KOPT-K1 (cell line): Measurements from ENCODE around the gene GIMAP2.

ENCODE experiments used
- H3K27ac ChIP-seq: fragments of 200-600 bp; sonication (generic); 2 replicates; pipeline ENCODE4 v1.5.1; 2016; ENCODE audit warnings: antibody characterized with exemption, mild to moderate bottlenecking, low read depth, low read length; ENCODE audit not compliant: poor library complexity, severe bottlenecking
- H3K36me3 ChIP-seq: fragments of 200-600 bp; sonication (generic); 2 replicates; pipeline ENCODE4 v1.5.1; 2017; ENCODE audit warnings: antibody characterized with exemption, mild to moderate bottlenecking, low read length, moderate library complexity; ENCODE audit not compliant: insufficient read depth
- H3K9me3 ChIP-seq: fragments of 200-600 bp; sonication (generic); 2 replicates; pipeline ENCODE4 v1.5.1; 2017; ENCODE audit warnings: antibody characterized with exemption, low read length, mild to moderate bottlenecking; ENCODE audit not compliant: insufficient read depth, poor library complexity, severe bottlenecking

GIMAP2 gene

DNA sequence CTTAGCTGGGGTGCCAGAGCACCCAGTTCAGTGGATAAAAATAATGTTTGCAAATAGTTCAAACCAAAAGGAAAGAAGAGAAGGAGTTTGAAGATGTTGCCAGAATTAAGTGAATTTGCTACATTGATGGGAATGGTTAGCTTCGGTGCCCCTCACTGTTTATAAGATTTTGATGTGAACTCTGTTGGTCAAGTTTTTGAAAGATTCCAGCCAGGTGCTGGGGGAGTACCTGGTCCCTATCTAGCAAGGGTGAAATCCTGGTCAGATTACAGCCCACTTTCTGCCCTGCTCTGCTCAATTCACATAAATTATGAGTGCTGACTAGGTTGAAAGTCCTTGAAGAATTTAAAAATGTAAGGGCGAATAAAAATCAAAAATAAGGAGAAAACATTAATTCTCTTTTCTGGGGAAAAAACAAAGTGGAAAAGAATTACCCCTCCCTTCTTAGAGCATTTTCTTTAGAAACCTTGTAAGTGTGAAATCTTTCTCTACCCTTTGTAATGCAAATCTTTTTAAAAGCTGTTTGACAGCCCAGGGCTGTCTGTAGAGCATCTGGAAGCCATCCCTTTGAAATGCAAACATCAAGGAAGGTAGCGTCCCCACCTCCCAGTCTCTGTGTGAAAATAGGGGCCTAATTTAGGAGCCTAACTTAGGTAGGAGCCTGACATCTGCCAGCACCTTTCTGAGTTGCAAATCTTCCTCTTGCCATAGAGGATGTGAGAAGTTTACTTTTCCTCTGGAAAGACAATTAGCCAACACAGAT is 50.3 kb downstream of the GIMAP2 start:
- Histone ChIP-seq H3K36me3 (peaks cover 31% of the 10 kb centered on the region), H3K27ac (peak overlapping the region; percentile 100), H3K9me3 (no peaks in the 10 kb centered on the region)

DNA sequence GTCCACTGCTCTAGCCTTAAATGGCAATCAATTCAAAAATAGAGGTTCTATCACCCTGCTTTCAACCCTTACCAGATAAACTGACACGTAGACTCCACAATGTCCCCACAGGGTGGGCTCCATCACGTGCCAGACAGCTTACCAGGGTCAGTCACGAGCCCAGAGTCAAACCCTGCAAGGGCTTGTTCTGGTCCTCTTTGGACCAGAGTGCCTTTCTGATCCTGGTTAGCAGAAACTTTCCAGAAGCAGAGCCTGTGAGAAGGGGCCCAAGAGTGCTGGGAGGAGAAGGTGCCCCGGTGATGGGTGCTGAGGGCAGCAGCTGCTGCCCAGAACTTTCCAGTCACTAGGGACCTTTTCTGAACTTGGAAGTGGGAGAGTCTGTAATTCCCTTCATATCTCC is 51.4 kb downstream of the GIMAP2 start:
- Histone ChIP-seq H3K36me3 (peaks cover 42% of the 10 kb centered on the region), H3K27ac (peak overlapping the region; percentile 100), H3K9me3 (no peaks in the 10 kb centered on the region)

DNA sequence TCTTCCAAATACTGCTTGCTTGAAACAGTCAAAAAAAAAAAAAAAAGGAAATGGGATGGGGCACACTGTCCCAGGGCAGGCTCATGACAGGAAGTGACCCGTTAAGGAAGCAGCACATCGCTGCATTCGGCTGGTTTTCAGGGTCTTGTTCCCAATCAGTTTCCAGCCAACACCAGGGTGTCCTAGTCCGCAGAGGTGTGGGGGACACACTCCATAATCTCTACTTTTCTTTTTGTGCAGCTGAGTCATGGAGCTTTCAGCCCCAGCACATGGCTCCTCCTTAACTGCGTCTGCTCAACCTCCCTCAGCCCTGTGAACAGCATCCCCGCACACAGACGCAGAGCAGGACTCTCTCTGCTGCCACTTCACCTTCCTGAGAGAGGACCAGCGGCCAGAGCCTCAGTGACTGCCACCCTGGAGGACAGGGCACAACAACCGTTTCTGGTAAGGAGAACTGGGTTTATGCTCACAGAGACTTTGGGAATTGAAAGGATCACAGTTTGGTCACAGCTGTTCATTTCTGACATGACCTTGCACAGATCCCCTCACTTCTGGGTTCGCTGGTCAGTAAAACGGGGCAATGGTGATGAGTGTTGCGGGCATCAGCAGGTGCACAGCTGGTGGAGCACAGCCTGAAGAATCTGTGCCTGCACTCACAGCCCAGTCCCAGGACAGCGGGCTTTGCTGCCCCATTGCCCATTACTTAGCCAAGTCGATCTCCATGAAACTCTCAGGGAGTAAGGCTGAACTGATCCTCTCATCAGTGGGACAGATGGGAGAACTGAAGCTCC is 52.0 kb downstream of the GIMAP2 start, which contains the start of gene GIMAP5:
TSS of gene GIMAP5 (plus strand) at position 154 of the 791 bp plus-strand sequence. CDS start 3,467 bp downstream, outside the sequence.
- H3K9me3 ChIP-seq: no peaks in the 10 kb centered on the region
- H3K36me3 ChIP-seq: peaks cover 48% of the 10 kb centered on the region
- H3K27ac ChIP-seq: peak within 1 kb of the TSS; percentile 100

DNA sequence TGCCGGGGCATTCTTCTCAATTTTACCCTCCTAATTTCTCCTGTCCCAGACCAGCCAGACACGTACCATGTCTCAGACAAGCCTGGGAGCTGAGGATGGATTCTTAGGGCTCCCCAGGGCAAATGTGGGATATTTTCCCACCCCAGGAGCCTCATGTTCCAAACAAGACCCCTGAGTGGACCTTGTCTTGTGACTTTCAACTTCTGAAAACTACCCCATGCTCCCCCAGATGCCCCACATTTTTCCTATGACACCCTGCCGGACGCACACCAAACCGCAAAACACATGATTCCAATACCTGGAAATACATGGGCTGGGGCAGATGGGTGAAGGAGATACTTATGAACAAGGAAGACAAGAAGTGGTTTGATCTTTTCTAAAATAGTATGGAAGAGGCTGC is 52.6 kb downstream of the GIMAP2 start:
- peak overlapping the region; percentile 100 for H3K27ac ChIP-seq
- no peaks in the 10 kb centered on the region for H3K9me3 ChIP-seq
- H3K36me3 ChIP-seq: peaks cover 54% of the 10 kb centered on the region

DNA sequence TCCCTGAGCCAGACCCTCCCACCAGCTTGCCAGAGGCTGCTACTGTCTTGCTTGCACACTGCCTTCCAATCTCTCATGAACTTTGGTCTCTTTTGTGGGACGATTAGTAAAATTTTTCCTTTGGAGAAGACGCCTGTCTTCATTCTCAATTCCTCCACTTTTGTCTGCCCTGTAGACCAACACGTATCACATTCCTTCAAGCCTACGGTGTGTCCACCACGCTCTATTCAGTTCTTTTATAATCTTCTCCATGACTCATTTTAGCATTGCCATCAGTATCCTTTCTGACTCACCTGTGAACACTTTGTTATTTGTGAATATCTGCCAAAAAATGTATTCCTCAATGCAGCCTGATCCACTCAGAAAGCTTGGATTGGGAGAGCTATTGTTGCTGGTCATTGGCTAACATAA is 53.1 kb downstream of the GIMAP2 start:
- no peaks in the 10 kb centered on the region for H3K9me3 ChIP-seq
- H3K36me3 ChIP-seq: peaks cover 59% of the 10 kb centered on the region
- peak overlapping the region; percentile 100 for H3K27ac ChIP-seq

DNA sequence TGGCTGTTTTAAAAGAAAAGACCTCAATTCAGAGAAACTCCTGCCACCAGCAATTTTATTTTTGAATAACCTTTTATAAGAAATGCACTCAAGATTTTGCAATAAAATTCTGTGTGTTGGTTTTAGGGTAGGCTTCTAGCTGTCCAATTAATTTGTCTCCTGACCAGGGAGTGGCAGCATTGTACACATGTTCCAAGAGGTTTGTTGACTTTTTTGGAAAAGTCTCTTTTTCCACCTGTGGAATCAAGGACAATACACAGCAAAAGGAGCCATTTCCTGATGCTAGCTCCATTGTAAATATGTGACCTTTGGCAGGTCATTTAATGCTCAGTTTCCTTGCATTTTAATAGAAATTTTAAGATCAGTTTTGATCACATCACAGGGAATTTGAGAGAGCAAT is 53.5 kb downstream of the GIMAP2 start:
- Histone ChIP-seq H3K36me3 (peaks cover 64% of the 10 kb centered on the region), H3K9me3 (no peaks in the 10 kb centered on the region), H3K27ac (peak overlapping the region; percentile 100)

DNA sequence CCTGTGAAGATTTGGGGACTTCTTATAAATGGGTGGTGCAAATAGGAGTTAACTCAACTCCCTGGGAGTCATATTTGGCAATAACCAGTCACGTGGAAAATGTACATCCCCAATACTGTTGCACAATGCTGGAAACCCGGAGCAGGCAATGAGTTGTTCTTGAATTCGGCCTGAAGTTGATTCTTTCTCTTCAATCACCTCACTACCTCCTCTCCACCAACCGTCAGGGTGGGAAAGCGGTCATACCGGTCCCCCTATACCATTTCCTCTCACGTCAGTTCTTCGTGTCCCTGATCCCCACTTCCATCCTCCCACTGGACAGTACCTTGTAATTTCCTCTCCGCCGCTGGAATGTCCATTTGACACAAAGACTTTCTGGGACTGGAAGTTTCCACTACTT is 54.5 kb downstream of the GIMAP2 start:
- H3K36me3 ChIP-seq: peaks cover 74% of the 10 kb centered on the region
- peak overlapping the region; percentile 100 for H3K27ac ChIP-seq
- no peaks in the 10 kb centered on the region for H3K9me3 ChIP-seq

DNA sequence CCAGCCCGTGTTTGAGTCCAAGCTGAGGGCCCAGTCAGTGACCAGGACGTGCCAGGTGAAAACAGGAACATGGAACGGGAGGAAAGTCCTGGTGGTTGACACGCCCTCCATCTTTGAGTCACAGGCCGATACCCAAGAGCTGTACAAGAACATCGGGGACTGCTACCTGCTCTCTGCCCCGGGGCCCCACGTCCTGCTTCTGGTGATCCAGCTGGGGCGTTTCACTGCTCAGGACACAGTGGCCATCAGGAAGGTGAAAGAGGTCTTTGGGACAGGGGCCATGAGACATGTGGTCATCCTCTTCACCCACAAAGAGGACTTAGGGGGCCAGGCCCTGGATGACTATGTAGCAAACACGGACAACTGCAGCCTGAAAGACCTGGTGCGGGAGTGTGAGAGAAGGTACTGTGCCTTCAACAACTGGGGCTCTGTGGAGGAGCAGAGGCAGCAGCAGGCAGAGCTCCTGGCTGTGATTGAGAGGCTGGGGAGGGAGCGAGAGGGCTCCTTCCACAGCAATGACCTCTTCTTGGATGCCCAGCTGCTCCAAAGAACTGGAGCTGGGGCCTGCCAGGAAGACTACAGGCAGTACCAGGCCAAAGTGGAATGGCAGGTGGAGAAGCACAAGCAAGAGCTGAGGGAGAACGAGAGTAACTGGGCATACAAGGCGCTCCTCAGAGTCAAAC is 56.9 kb downstream of the GIMAP2 start:
- peaks cover 85% of the 10 kb centered on the region for H3K36me3 ChIP-seq
- H3K9me3 ChIP-seq: no peaks in the 10 kb centered on the region
- peak overlapping the region; percentile 100 for H3K27ac ChIP-seq
